Activated CD4-positive, alpha-beta T cell treated with anti-CD3 and anti-CD28 coated beads, Interleukin-2, amount 50 U/mL, for 4 hours (primary cell): ENCODE data around the gene LIG1.

ENCODE experiments used
- DNase-seq, 2 experiments: peaks; one replicate each; pipeline ENCODE4 v3.0.0-alpha.2; 2020

LIG1 gene

DNA sequence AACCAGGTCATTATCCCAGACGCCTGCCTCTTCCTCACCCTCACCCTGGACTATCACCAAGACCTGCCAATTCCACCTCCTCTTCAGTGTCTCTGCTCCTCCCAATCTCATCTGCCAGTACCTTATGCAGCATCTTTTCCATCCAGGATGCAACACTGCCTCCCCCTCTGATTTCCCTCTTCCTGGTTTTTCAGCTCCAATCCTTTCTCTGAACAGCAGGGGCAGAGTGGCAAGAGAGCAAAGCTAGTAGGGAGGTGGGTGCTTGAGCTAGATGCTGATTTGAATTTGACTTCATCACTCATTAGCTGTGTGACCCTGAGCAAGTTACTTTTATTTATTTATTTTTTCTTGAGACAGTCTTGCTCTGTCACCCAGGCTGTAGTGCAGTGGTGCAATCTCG is 100.7 kb downstream of the LIG1 start:
- DNase-seq: no peak
